ENCODE measurements around the gene FPGT. TPM values are rescaled to one million over a fixed set of nuclear protein-coding genes. Genes with fewer than 3 reads are reported as not detected.
"Not testable (repeated sequence)": the region's sequence is repeated elsewhere in the genome, so short reads cannot be mapped to it uniquely, and the experiment has no call there.

The FPGT gene
- total RNA-seq, 1 donor from 2014 or later, result 11.5 TPM

DNA sequence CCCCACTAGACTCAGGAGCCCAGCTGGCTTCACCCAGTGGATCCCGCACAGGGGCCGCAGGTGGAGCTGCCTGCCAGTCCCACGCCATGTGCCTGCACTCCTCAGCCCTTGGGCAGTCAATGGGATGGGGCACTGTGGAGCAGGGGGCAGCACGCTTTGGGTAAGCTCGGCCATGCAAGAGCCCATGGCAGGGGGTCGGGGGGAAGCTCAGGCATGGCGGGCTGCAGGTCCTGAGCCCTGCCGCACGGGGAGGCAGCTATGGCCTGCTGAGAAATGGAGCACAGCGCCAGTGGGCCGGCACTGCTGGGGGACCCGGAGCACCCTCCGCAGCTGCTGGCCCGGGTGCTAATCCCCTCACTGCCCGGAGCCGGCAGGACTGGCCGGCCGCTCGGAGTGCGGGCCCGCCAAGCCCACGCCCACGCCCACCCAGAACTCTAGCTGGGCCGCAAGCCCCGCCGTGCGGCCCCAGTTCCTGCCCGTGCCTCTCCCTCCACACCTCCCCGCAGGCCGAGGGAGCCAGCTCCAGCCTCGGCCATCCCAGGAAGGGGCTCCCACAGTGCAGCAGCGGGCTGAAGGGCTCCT lies 55.3 kb downstream of the FPGT start:
- intact Hi-C loops (cut with micrococcal nuclease), result not testable (repeated sequence)

Other genes with a start within 250 kb of the FPGT start
- gene LRRIQ3, start 66 bp upstream of the FPGT start, total RNA-seq, result 0.39 and 0.44 TPM in 2 replicates
- gene TNNI3K, start 37.1 kb downstream of the FPGT start, total RNA-seq, result not detected in 2 replicates